TTC549 (cell line): ENCODE results near the gene CA6.
"Not testable (repeated sequence)": the region's sequence is repeated elsewhere in the genome, so short reads cannot be mapped to it uniquely, and the experiment has no call there.

Source experiments
- FAIRE-seq: peaks from 2 replicates; lab custom pipeline; 2012; peaks lifted over from hg19 to GRCh38; lab: Jason Lieb, UNC

CA6 gene

GRCh38 chr1:8926707-8927694 is 18.7 kb upstream of the CA6 start:
- no peak for FAIRE-seq

- FAIRE-seq = no peak
Measured at GRCh38 chr1:8930116-8930515, 15.6 kb upstream of the CA6 start.

GRCh38 chr1:8937051-8937450 is 8.6 kb upstream of the CA6 start:
- FAIRE-seq = not testable (repeated sequence)

GRCh38 chr1:8937701-8938100 is 8.0 kb upstream of the CA6 start:
- FAIRE-seq = no peak

DNA sequence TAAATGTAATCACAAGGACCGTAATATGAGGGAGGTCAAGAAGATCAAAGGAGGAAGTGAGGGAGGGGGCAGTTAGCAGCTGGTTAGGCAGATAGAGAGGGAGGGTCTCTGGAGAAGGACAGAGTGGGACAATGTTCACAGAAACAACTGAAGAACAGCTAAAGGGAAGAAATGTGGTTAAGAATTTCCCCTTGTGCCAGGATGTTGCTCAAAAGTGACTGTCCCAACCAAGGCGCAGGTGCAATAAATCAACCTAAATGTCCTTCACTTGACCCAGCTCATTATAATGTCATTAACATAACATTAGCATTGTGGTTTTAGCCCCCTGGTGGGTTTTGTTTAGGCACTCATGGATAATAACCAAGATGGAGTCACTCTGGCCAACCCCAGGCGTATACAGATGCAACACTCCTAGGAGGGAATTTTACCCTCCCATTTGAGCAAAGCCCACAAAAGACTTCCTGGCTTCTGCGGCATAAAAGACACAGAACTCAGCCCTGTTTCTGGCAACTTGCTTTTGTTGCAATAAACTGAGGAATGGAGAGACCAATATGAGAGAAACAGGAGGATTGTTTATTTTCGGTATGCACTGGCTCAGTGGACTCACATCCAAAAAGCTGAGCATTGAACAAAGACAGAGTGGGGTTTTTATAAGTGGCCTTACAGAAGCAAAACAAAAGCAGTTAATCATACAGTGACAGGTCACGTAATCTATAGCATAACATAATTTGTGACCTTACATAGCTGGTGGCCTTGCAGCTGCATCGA is 7.3 kb upstream of the CA6 start:
- FAIRE-seq = no peak

GRCh38 chr1:8939000-8939265 is 6.7 kb upstream of the CA6 start:
- FAIRE-seq = no peak

- FAIRE-seq = no peak
Measured at GRCh38 chr1:8939362-8939995, 6.2 kb upstream of the CA6 start.

DNA sequence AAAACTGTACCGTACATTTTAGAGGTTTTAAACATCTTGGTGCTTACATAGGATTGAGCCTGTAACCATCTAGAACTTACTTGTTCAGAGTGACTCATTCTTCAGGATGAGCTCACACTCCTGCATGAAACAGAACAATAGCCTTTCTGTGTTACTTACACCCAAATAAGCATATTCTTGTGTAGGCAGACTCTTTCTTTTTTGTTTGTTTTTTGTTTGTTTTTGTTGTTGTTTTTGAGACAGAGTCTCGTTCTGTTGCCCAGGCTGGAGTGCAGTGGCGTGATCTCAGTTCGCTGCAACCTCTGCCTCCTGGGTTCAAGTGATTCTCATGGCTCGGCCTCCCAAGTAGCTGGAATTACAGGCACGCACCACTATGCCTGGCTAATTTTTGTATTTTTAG is 3.8 kb upstream of the CA6 start:
- FAIRE-seq = no peak

- no peak for FAIRE-seq
Measured at GRCh38 chr1:8943498-8944405, 1.9 kb upstream of the CA6 start.

DNA sequence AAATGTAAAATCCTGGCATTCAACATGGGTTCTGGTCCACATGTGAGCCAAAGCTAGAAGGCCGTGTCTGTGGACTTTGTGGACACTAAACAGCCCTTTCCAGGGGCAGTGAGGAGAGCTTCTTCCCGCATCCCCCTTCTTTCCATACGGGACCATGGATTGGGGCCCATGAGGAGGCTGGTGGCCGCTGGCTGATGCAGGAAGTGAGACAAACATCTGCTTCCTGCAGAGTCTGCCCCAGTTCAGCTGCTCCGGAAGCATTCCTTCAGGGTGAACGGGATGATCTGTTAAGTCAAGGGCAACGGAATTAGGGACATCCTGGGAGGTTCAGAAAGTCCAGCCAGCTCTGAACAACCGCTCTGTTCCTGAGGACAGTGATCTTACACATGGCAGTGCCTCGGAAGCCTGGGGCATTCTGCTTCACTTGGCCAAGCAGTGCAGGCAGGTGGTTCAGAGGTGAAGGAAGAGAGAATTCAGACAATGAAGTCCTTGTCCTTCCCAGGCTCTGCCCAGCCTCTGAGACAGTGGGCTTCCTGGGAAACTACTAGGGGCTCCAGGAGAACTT is 1.5 kb downstream of the CA6 start:
- FAIRE-seq = no peak

GRCh38 chr1:8950309-8950708 is 4.6 kb downstream of the CA6 start:
- no peak for FAIRE-seq

DNA sequence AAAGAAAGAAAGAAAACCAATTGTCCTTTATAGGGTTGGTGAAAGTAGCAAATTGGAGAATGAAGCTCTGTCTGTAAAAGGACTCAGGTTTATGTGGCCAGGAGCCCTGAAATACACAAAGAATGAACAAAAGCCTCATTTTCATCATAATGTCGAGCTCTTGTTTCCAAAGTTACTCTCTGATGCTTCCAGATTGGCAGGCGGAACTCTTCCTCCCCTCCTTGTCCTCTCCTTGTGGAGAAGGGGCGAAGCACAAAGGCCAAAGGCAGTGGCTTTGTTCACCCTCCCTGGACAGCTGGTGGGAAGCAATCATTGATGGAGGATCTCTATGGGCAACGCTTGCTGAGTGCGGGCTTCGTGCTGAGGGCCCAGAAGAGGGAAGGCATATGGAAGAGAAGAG is 5.6 kb downstream of the CA6 start:
- FAIRE-seq = no peak

- no peak for FAIRE-seq
Measured at GRCh38 chr1:8955406-8955805, 9.7 kb downstream of the CA6 start.

GRCh38 chr1:8956461-8957349 is 11.0 kb downstream of the CA6 start:
- FAIRE-seq = no peak

DNA sequence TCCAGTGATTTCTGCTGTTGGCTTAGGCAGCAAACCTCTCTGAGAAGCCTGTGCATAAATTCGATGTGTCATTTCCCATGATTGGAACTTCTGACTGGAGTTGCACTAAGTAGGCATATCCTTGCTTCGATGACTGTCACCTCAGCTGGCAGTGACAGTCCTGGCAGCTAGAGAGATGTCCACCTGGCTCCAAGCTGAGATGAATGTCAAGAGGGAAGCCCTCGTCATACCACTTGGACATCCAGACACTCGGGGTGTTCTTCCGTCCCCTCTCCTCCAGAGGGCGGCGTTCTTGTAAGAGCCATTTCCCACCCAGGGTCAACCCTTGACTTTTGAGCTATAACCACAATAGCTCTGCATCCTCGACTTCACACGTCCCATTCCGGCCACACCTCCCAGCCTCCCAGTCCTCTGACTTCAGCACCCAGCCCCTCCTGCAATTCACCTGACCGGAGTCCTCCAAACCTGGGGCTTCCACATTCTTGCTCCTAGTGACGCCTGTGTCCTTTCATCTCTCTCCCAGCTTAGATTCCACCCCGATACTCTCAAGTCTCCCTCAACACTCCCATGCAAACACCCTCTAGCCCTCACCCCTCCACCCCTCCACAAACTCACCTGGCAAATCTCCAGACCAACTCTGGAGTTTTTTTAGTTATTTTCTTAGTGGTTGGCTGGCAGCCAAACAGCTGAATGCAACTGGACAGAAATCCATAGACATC is 17.3 kb downstream of the CA6 start:
- FAIRE-seq = no peak

GRCh38 chr1:8963963-8964362 is 18.3 kb downstream of the CA6 start:
- FAIRE-seq = no peak

GRCh38 chr1:8965121-8965820 is 19.6 kb downstream of the CA6 start:
- no peak for FAIRE-seq

DNA sequence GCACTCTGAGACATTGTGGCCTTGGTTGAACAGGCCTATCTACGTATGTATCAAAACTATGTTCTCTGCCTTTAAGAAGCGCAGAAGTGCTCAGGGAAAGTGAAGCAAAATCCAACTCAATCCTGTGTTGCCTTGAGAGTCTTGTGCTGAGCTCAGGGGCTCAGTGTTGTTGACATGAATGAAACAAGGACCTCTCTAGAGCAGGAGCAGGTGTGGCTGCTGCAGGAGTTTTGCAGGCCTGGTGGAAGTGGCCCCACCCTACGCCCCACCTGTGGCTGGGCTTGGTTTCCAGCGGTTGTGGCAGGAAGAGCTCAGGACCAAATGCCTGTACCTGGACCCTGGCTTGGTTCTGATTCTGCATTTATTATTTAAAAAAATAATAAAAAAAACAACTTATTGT is 20.9 kb downstream of the CA6 start:
- FAIRE-seq = no peak

DNA sequence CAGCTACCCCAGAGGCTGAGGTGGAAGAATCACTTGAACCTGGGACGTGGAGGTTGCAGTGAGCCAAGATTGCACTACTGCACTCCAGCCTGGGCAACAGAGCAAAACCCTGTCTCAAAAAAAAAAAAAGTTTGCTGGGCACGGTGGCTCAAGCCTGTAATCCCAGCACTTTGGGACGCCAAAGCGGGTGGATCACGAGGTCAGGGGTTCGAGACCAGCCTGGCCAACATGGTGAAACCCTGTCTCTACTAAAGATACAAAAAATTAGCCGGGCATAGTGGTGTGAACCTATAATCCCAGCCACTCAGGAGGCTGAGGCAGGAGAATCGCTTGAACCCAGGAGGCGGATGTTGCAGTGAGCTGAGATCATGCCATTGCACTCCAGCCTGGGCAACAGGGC is 23.2 kb downstream of the CA6 start:
- not testable (repeated sequence) for FAIRE-seq
